ENCODE data around the gene RIC3. TPM values are rescaled to one million over a fixed set of nuclear protein-coding genes. Genes with fewer than 3 reads are reported as not detected.

RIC3 gene
- total and polyA plus RNA-seq, 8 donors = 1.1 to 29.5 (median 13.4) TPM; not detected in 1

DNA sequence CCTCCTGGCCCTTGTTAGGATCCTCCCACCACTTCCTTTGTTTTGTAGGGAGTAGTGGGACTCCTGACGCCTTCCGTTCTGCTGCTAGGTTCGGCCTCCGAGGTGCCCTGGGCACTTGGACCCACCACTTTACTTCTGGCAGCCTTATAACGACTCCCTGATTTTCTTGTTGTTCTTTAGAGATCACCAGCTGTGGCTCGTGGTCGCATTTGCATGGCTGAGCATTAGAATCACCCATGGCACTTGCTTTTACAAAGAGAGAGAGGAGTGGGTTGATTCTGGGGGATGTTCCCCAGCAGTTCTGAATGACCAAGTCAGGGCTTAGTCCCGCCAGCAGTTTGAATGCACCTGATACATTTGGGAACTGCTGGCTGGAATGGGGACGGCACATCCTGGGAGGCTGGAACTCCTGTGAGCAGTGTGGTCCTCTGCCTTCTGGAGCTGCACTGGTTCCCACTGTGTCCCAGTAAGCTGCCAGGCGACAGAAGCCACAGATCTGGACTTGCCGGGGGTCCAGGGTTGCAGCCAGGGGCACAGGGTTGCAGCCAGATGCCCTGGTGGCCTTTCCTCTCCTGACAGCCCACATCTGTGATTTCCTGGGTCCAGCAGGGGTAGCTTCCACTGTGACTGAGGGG lies 83.7 kb downstream of the RIC3 start:
- no peak for DNase-seq

GRCh38 chr11:8084352-8084751 lies 84.5 kb downstream of the RIC3 start:
- TF ChIP-seq POLR2AphosphoS5 (IDR thresholded peaks at IDR 0.05) (no peak), EP300 (IDR thresholded peaks at IDR 0.05) (no peak), POLR2A (IDR thresholded peaks at IDR 0.05) (no peak)
- TF ChIP-seq, protein P1, sequence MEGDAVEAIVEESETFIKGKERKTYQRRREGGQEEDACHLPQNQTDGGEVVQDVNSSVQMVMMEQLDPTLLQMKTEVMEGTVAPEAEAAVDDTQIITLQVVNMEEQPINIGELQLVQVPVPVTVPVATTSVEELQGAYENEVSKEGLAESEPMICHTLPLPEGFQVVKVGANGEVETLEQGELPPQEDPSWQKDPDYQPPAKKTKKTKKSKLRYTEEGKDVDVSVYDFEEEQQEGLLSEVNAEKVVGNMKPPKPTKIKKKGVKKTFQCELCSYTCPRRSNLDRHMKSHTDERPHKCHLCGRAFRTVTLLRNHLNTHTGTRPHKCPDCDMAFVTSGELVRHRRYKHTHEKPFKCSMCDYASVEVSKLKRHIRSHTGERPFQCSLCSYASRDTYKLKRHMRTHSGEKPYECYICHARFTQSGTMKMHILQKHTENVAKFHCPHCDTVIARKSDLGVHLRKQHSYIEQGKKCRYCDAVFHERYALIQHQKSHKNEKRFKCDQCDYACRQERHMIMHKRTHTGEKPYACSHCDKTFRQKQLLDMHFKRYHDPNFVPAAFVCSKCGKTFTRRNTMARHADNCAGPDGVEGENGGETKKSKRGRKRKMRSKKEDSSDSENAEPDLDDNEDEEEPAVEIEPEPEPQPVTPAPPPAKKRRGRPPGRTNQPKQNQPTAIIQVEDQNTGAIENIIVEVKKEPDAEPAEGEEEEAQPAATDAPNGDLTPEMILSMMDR (IDR thresholded peaks at IDR 0.05) = no peak
- Histone ChIP-seq H3K4me3 (no peak overlapping the region), H3K4me1 (peaks cover 10 to 30% (median 22%) of the 10 kb centered on the region in 4 donors), H3K9me3 (no peaks in the 10 kb centered on the region), H3K27ac (no peak overlapping the region), H3K27me3 (peaks cover 0 to 44% (median 13%) of the 10 kb centered on the region in 3 donors), H3K36me3 (no peaks in the 10 kb centered on the region)
- no peak for DNase-seq
- intact Hi-C loops (cut with DNase I; ENCODE audit: low total_unique reads) = no loop called here
- 88 to 96% (median 92%) methylated on average over 6 of the region's 6 CpGs for WGBS, 5 donors

More for the DNA sequence above, 83.7 kb downstream of the RIC3 start:
- H3K4me1 ChIP-seq = peaks cover 10 to 30% (median 22%) of the 10 kb centered on the region in 4 donors
- intact Hi-C loops (cut with DNase I; ENCODE audit: low total_unique reads) = no loop called here
- WGBS, 5 donors = 77 to 86% (median 82%) methylated on average over 11 of the region's 11 CpGs
- TF ChIP-seq EP300 (IDR thresholded peaks at IDR 0.05) (no peak), POLR2AphosphoS5 (IDR thresholded peaks at IDR 0.05) (no peak)
- TF ChIP-seq, protein P1 (IDR thresholded peaks at IDR 0.05) = no peak
- no peaks in the 10 kb centered on the region for H3K36me3 ChIP-seq
- H3K9me3 ChIP-seq = no peaks in the 10 kb centered on the region
- H3K27me3 ChIP-seq = peaks cover 0 to 37% (median 13%) of the 10 kb centered on the region in 3 donors
- H3K4me3 ChIP-seq = no peak overlapping the region
- H3K27ac ChIP-seq = no peak overlapping the region

GRCh38 chr11:8083871-8084281 lies 84.9 kb downstream of the RIC3 start:
- peaks cover 10 to 30% (median 22%) of the 10 kb centered on the region in 4 donors for H3K4me1 ChIP-seq
- H3K27ac ChIP-seq = no peak overlapping the region
- H3K9me3 ChIP-seq = no peaks in the 10 kb centered on the region
- intact Hi-C loops (cut with DNase I; ENCODE audit: low total_unique reads) = no loop called here
- TF ChIP-seq EP300 (IDR thresholded peaks at IDR 0.05) = no peak
- TF ChIP-seq, protein P1 (IDR thresholded peaks at IDR 0.05) = no peak
- no peak for TF ChIP-seq POLR2AphosphoS5 (IDR thresholded peaks at IDR 0.05)
- TF ChIP-seq POLR2A (IDR thresholded peaks at IDR 0.05) = no peak
- H3K36me3 ChIP-seq = no peaks in the 10 kb centered on the region
- H3K4me3 ChIP-seq = no peak overlapping the region
- DNase-seq = no peak
- H3K27me3 ChIP-seq = peaks cover 0 to 44% (median 13%) of the 10 kb centered on the region in 3 donors
- WGBS, 5 donors = 48 to 76% (median 58%) methylated on average over 1 of the region's 1 CpG

DNA sequence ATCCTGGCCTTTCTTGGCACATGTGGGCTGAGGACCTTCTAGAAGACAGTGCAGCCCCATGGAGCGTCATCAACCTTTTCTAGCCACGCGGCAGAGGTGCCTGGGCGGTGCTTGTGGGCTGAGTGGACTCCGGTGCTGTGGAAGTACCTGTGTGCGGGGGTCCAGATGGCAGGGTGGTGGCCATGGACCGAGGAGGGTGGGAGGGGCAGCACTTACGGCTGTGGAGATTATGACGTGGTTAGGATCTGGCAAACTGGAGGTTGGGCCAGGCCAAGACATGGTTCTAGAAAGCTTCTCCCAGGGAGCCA lies 85.8 kb downstream of the RIC3 start:
- intact Hi-C loops (cut with DNase I; ENCODE audit: low total_unique reads) = no loop called here
- WGBS, 5 donors = 73 to 84% (median 83%) methylated on average over 8 to 9 of the region's 9 CpGs
- Histone ChIP-seq H3K9me3 (no peaks in the 10 kb centered on the region), H3K4me1 (peaks cover 10 to 30% (median 22%) of the 10 kb centered on the region in 4 donors), H3K27ac (no peak overlapping the region), H3K4me3 (no peak overlapping the region), H3K27me3 (peaks cover 0 to 44% (median 13%) of the 10 kb centered on the region in 3 donors), H3K36me3 (no peaks in the 10 kb centered on the region)
- TF ChIP-seq POLR2AphosphoS5 (IDR thresholded peaks at IDR 0.05) = no peak
- no peak for TF ChIP-seq POLR2A (IDR thresholded peaks at IDR 0.05)
- TF ChIP-seq EP300 (IDR thresholded peaks at IDR 0.05) = no peak
- TF ChIP-seq, protein P1 (IDR thresholded peaks at IDR 0.05) = no peak
- DNase-seq = no peak
